Mucosa of descending colon (tissue), 3 donors: ENCODE data around the gene OTUD5. TPM values are rescaled to one million over a fixed set of nuclear protein-coding genes. Genes with fewer than 3 reads are reported as not detected.
"Not testable (repeated sequence)": the region's sequence is repeated elsewhere in the genome, so short reads cannot be mapped to it uniquely, and the experiment has no call there.

Experiments used
- ATAC-seq: fragments of 200-7000 bp; cut with Tn5 transposase; one replicate; pipeline ENCODE4 v1.9.1; 2020; ENCODE audit warnings: mild to moderate bottlenecking, moderate library complexity
- DNase-seq, 3 donors: peaks; one replicate each; pipeline ENCODE4 v3.0.0-alpha.2; 2020
- H3K36me3 ChIP-seq: fragments of 200-600 bp; one replicate; pipeline ENCODE4 v1.8.0; 2021; ENCODE audit warnings: low read depth, mild to moderate bottlenecking
- H3K4me1 ChIP-seq: fragments of 200-600 bp; one replicate; pipeline ENCODE4 v1.8.0; 2021; ENCODE audit warnings: low read depth, mild to moderate bottlenecking
- H3K4me3 ChIP-seq: fragments of 200-600 bp; one replicate; pipeline ENCODE4 v1.8.0; 2021; ENCODE audit warnings: mild to moderate bottlenecking
- H3K9me3 ChIP-seq: fragments of 200-600 bp; one replicate; pipeline ENCODE4 v1.8.0; 2021; ENCODE audit warnings: mild to moderate bottlenecking
- CTCF ChIP-seq: fragments of 200-600 bp; IDR thresholded peaks from one replicate; pipeline ENCODE4 v1.8.0; 2022; ENCODE audit warnings: antibody characterized with exemption, mild to moderate bottlenecking
- intact Hi-C, 2 donors: fragments of 100-400 bp; cut with DNase I in 1 of 2; cut with micrococcal nuclease in 1 of 2; formaldehyde crosslinking; loops; one replicate each; pipeline versions ENCODE4 v1.11.0 to v1.11.1; 2022; cut with DNase I, micrococcal nuclease
- total RNA-seq, 3 donors: library from RNA; stranded (reverse); fragmentation: NEBNext Ultra II Directional in 2 of 3; extraction: Animal tissue kit (Norgen Biotek cat#: 25700) in 2 of 3; gene quantifications; one replicate each; pipeline versions ENCODE4 v1.2.1 to v1.2.4, GENCODE V29; 2021 to 2023
- donor health status: DM: no; HTN: no; CAD: no; lungs with moderate emphysema.
- donor health status: DM: no; HTN: no; CAD: no.
- donor health status: DM: no; HTN: yes; CAD: no.

The OTUD5 gene
- total RNA-seq, 3 donors from 2014 or later, result 43.6 to 56.5 (median 52.5) TPM

- no peak for DNase-seq
- intact Hi-C loops, result no loop called here
Measured at GRCh38 chrX:48892896-48893295, 64.5 kb downstream of the OTUD5 start.

GRCh38 chrX:48891402-48892288 lies 65.8 kb downstream of the OTUD5 start:
- intact Hi-C loops, result no loop called here
- peak overlapping the region; percentile 24 for H3K4me3 ChIP-seq
- ATAC-seq, result peak; percentile 94

More at GRCh38 chrX:48892896-48893295, 64.5 kb downstream of the OTUD5 start:
- Histone ChIP-seq H3K9me3 (no peaks in the 10 kb centered on the region), H3K4me1 (peaks cover 4% of the 10 kb centered on the region), H3K4me3 (no peak overlapping the region), H3K36me3 (no peaks in the 10 kb centered on the region)
- TF ChIP-seq CTCF, result no peak
- ATAC-seq, result no peak

GRCh38 chrX:48890934-48891401 lies 66.4 kb downstream of the OTUD5 start:
- no peaks in the 10 kb centered on the region for H3K36me3 ChIP-seq
- peak overlapping the region; percentile 24 for H3K4me3 ChIP-seq
- peak; percentile 59 for ATAC-seq
- no peaks in the 10 kb centered on the region for H3K9me3 ChIP-seq
- TF ChIP-seq CTCF, result no peak
- peak in 1 of 3 donors; percentile 21 for DNase-seq
- intact Hi-C loops, result no loop called here
- no peaks in the 10 kb centered on the region for H3K4me1 ChIP-seq

More at GRCh38 chrX:48891402-48892288, 65.8 kb downstream of the OTUD5 start:
- TF ChIP-seq CTCF, result peak; percentile 20
- DNase-seq, result peak; percentile 89 to 92 (median 91)
- Histone ChIP-seq H3K9me3 (no peaks in the 10 kb centered on the region), H3K36me3 (no peaks in the 10 kb centered on the region), H3K4me1 (peaks cover 4% of the 10 kb centered on the region)

- DNase-seq (no peak), ATAC-seq (peak; percentile 1)
- no peak for TF ChIP-seq CTCF
- intact Hi-C loops, result no loop called here
- no peaks in the 10 kb centered on the region for H3K9me3 ChIP-seq
- H3K4me1 ChIP-seq, result no peaks in the 10 kb centered on the region
- H3K36me3 ChIP-seq, result no peaks in the 10 kb centered on the region
- no peak overlapping the region for H3K4me3 ChIP-seq
Measured at GRCh38 chrX:48890296-48890925, 67.0 kb downstream of the OTUD5 start.

- DNase-seq, ATAC-seq, H3K36me3 ChIP-seq, intact Hi-C loops, H3K4me1 ChIP-seq, H3K9me3 ChIP-seq, H3K4me3 ChIP-seq: not testable (repeated sequence)
Measured at GRCh38 chrX:48886586-48886985, 70.8 kb downstream of the OTUD5 start.

GRCh38 chrX:48883729-48884128 lies 73.7 kb downstream of the OTUD5 start:
- H3K9me3 ChIP-seq, result no peaks in the 10 kb centered on the region
- intact Hi-C loops, result no loop called here
- H3K36me3 ChIP-seq, result no peaks in the 10 kb centered on the region
- no peak overlapping the region for H3K4me3 ChIP-seq
- H3K4me1 ChIP-seq, result no peaks in the 10 kb centered on the region
- no peak for DNase-seq
- ATAC-seq, result no peak
- no peak for TF ChIP-seq CTCF

- intact Hi-C loops, DNase-seq, H3K4me3 ChIP-seq, ATAC-seq, H3K9me3 ChIP-seq, H3K4me1 ChIP-seq, H3K36me3 ChIP-seq: not testable (repeated sequence)
Measured at GRCh38 chrX:48876944-48877343, 80.5 kb downstream of the OTUD5 start.
